HL-60 (cell line): ENCODE measurements around the gene GRAMD2B.

ENCODE experiments used
- DNase-seq, 2 experiments: peaks; one replicate each; pipeline ENCODE4 v3.0.0-alpha.2; 2010 to 2020; ENCODE audit warnings: low read depth in 1 of 2, low spot score in 1 of 2
- H3K27ac ChIP-seq: fragments of 250-450 bp; sonication (Bioruptor Pico); replicated peaks from 2 replicates; pipeline ENCODE4 v1.5.1; 2020; ENCODE audit warnings: mild to moderate bottlenecking, moderate library complexity
- H3K27me3 ChIP-seq: fragments of 250-450 bp; sonication (Bioruptor Pico); 2 replicates; pipeline ENCODE4 v1.5.1; 2021; ENCODE audit warnings: mild to moderate bottlenecking, moderate library complexity; ENCODE audit not compliant: insufficient read depth, poor library complexity, severe bottlenecking
- H3K4me3 ChIP-seq: replicated peaks from 2 replicates; pipeline ENCODE4 v1.5.1; 2011; ENCODE audit warnings: mild to moderate bottlenecking, control low read depth, low read length; ENCODE audit not compliant: insufficient read depth
- CTCF ChIP-seq: IDR thresholded peaks from one replicate; pipeline ENCODE4 v1.5.1; 2011; ENCODE audit warnings: low read length, control low read depth, inconsistent platforms; ENCODE audit not compliant: insufficient read depth
- GABPA ChIP-seq: IDR thresholded peaks from 2 replicates; pipeline ENCODE4 v1.6.1; 2012; ENCODE audit warnings: low read depth
- POLR2AphosphoS5 ChIP-seq: IDR thresholded peaks from 2 replicates; pipeline ENCODE4 v1.6.1; 2012; ENCODE audit warnings: low read depth
- SPI1 ChIP-seq: IDR thresholded peaks from 2 replicates; pipeline ENCODE4 v1.6.1; 2012; ENCODE audit warnings: low read depth, mild to moderate bottlenecking, borderline replicate concordance
- TF ChIP-seq, protein P1 (sequence below): IDR thresholded peaks from 2 replicates; pipeline ENCODE4 v1.6.1; 2012; ENCODE audit warnings: low read depth; ENCODE audit not compliant: insufficient replicate concordance

GRAMD2B gene

DNA sequence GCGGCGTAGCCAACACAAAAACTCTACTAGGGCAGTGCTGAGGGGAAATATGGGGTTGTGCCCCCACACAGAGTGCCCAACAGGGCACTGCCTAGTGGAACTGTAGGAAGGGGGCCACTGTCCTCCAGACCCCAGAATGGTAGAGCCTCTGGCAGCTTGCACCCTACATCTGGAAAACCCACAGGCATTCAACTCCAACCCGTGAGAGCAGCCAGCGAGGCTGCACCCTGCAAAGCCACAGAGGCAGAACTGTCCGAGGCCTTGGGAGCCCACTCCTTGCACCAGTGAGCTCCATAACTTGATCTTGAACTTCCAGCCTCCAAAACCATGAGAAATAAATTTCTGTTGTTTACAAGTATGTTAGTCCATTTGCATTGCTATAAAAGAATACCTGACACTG is 27.7 kb downstream of the GRAMD2B start:
- Histone ChIP-seq H3K27me3 (no peaks in the 10 kb centered on the region), H3K4me3 (no peak overlapping the region), H3K27ac (no peak overlapping the region)
- DNase-seq: no peak
- TF ChIP-seq GABPA (no peak), POLR2AphosphoS5 (no peak), CTCF (no peak), SPI1 (no peak)
- TF ChIP-seq, protein P1, sequence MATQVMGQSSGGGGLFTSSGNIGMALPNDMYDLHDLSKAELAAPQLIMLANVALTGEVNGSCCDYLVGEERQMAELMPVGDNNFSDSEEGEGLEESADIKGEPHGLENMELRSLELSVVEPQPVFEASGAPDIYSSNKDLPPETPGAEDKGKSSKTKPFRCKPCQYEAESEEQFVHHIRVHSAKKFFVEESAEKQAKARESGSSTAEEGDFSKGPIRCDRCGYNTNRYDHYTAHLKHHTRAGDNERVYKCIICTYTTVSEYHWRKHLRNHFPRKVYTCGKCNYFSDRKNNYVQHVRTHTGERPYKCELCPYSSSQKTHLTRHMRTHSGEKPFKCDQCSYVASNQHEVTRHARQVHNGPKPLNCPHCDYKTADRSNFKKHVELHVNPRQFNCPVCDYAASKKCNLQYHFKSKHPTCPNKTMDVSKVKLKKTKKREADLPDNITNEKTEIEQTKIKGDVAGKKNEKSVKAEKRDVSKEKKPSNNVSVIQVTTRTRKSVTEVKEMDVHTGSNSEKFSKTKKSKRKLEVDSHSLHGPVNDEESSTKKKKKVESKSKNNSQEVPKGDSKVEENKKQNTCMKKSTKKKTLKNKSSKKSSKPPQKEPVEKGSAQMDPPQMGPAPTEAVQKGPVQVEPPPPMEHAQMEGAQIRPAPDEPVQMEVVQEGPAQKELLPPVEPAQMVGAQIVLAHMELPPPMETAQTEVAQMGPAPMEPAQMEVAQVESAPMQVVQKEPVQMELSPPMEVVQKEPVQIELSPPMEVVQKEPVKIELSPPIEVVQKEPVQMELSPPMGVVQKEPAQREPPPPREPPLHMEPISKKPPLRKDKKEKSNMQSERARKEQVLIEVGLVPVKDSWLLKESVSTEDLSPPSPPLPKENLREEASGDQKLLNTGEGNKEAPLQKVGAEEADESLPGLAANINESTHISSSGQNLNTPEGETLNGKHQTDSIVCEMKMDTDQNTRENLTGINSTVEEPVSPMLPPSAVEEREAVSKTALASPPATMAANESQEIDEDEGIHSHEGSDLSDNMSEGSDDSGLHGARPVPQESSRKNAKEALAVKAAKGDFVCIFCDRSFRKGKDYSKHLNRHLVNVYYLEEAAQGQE: no peak

DNA sequence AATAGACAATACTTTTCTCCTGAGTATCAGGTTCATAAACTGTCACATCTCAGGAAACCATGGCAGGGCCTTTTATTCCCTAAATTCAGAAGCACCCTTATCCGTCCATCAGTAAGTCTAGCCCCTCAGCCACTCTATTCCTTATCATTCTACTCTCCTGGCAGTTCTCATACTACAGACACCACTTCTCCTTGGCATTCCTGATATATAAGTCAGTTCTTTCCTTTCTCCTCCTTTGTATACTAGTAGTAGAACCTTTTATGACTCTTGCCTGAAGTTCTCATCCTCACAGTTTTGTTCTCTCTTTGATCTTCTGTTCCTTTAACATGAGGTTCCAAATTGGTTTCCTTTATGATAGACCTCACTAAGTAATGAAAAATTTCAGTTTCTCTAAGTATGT is 29.3 kb downstream of the GRAMD2B start:
- no peak for DNase-seq
- Histone ChIP-seq H3K27me3 (no peaks in the 10 kb centered on the region), H3K27ac (no peak overlapping the region), H3K4me3 (no peak overlapping the region)
- no peak for TF ChIP-seq CTCF
- no peak for TF ChIP-seq GABPA
- TF ChIP-seq SPI1: no peak
- TF ChIP-seq POLR2AphosphoS5: no peak
- TF ChIP-seq, protein P1: no peak

- no peak for DNase-seq
Measured at GRCh38 chr5:126454081-126454480, 30.9 kb downstream of the GRAMD2B start.

GRCh38 chr5:126454535-126454934 is 31.3 kb downstream of the GRAMD2B start:
- TF ChIP-seq SPI1: no peak
- DNase-seq: no peak
- no peaks in the 10 kb centered on the region for H3K27me3 ChIP-seq
- H3K27ac ChIP-seq: no peak overlapping the region
- no peak overlapping the region for H3K4me3 ChIP-seq

More at GRCh38 chr5:126454081-126454480, 30.9 kb downstream of the GRAMD2B start:
- TF ChIP-seq SPI1: no peak
- Histone ChIP-seq H3K4me3 (no peak overlapping the region), H3K27ac (no peak overlapping the region), H3K27me3 (no peaks in the 10 kb centered on the region)

DNA sequence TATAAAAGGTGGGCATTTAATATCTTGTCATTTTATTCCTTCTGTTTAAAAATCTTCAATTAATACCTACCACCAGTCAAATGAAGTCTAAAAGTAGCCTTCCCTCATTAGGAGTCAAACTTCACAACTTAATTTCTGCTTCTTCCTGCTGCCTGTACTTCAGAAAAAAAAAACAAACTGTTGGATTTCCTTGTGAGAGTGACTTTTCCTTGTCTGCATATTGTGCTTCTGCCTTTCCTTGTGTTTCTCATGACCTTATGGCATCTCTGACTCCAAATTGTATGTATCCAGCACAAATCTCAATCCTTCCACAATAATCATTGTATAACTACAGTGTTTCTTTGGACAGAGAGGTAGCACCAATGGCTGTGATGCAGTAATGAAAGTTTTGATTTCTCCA is 32.1 kb downstream of the GRAMD2B start:
- TF ChIP-seq SPI1: no peak
- TF ChIP-seq, protein P1: no peak
- TF ChIP-seq GABPA: no peak
- TF ChIP-seq CTCF: no peak
- no peak for TF ChIP-seq POLR2AphosphoS5
- no peaks in the 10 kb centered on the region for H3K27me3 ChIP-seq
- no peak for DNase-seq
- H3K27ac ChIP-seq: no peak overlapping the region
- H3K4me3 ChIP-seq: no peak overlapping the region
